ENCODE results near the gene ARMC9.
"Not testable (repeated sequence)": the region's sequence is repeated elsewhere in the genome, so short reads cannot be mapped to it uniquely, and the experiment has no call there.

ARMC9 gene

DNA sequence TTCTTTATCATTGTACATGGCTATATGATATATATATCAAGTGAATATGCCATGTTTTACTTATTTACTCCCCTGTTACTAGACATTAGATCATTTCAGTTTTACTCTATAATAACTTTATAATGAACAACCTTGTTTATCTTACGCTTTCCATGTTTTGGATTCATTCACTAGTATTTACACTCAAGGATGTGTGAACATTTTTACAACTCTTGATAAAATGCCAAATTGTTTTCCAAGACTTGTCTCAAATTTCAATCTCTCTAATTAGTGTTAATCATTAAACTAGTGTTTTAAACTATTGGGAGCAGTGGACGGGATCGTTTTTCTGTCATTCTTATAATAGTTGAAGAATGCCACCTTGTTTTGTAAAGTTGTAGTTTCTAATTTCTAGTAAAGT lies 145.6 kb downstream of the ARMC9 start:
- no peak for DNase-seq

DNA sequence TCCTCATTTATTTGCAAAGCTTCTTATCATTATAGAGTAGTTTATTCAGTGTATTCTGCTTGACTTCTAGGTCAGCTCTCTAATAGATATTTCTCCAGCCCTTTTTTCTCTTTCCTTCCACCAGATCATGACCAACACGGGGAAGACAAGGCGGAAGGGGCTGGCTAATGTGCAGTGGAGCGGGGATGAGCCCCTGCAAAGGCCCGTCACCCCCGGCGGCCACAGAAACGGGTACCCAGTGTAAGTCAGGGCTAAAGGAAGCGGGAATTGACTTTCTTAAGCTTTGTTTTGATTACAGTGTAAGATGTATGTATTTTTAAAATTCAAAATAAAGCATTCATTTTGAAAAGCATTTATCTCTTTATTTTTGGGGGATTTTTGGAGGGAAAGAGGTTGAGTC lies 146.4 kb downstream of the ARMC9 start:
- DNase-seq, result no peak

DNA sequence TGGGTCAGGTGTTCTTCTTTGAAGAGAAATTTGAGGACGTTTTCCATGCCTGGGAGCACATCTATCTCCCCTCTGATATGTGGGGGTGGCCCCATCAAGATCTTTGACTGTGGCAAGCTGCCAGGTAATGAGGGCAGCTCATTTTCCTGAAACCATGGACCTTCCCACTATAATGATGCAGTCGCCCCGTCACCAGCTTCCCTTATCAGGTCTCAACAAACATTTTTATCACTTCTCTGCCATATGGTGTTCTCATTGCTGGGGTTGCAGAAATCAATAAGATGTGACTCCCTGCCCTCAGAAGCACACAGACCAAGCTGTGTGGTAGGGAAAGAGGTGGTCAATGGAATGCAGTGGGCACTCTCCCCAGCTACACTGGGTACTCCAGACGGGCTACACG lies 148.7 kb downstream of the ARMC9 start:
- peak; percentile 80 for DNase-seq

DNA sequence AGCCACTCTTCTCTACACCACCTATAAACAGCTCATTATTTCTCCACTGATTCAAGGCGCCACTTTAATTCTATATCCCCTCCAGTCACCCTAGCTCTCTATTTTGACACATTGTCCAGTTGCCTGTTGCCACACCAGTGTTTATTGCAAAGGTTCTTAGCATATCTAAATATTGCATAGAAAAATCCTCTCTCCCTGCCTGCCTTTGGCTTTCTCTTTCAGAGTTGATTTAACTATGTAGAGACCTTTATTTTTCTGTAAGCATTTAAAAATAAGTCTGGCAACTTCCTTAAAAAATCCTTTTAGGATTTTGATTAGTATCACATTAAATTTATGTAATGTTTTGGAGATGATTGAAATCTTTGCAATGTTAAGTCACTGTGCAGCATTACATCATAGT lies 149.2 kb downstream of the ARMC9 start:
- DNase-seq, result no peak

DNA sequence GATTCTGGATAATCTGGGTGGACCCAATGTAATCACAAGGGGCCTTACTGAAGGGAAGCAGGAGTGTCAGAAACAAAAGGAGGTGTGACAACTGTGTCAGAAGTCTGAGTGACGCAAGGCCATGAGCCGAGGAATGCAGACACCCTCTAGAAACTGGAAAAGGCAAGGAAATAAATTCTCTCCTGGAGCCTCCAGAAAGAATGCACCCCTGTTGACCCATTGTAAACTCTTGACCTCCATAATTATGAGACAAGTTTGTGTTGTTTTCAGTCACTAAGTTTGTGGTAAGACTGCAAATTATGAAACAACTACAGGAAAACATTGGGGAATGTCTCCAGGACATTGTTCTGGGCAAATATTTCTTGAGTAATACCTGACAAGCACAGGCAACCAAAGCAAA lies 149.7 kb downstream of the ARMC9 start:
- no peak for DNase-seq

DNA sequence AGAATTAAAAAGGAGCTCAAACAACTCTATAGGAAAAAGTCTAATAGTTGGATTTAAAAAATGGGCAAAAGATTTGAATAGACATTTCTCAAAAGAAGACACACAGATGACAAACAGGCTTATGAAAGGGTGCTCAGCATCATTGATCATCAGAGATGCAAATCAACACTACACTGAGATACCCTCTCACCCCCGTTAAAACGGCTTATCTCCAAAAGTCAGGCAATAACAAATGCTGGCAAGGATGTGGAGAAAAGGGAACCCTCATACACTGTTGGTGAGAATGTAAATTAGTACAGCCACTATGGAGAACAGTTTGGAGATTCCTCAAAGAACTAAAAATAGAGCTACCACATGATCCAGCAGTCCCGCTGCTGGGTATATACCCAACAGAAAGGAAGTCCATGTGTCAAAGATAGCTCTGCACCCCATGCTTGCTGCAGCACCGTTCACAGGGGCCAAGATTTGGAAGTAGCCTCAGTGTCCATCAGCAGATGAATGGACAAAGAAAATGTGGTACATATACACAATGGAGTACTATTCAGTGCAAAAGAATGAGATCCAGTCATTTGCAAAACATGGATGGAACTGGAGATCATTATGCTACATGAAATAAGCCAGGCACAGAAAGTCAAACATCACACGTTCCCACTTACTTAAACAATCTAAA lies 150.4 kb downstream of the ARMC9 start:
- DNase-seq, result peak; percentile 32

DNA sequence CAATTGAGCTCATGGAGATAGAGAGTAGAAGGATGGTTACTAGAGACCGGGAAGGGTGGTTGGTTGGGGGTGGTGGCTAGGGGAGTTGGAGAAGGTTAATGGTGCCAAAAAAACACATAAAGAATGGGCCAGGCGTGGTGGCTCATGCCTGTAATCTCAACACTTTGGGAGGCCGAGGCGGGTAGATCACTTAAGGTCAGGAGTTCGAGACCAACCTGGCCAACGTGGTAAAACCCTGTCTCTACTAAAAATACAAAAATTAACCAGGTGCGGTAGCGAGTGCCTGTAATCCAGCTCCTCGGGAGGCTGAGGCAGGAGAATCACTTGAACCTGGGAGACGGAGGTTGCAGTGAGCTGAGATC lies 150.9 kb downstream of the ARMC9 start:
- DNase-seq, result not testable (repeated sequence)

DNA sequence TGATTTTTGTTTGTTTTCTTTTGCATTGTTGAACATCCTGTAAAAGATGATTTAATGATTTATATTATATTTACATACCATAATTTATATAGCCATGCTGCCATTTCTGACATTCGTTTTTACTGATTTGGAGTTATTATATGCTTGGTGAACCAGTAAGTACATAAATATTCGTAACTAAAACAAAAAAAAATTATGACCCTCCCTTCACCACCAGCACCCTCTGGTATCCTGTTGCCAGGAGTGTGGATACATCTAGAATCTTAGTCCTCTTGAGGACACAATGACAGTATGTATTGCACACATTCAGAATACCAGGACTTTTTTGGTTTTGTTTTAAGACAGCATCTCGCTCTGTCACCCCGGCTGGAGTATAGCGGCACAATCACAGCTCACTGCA lies 153.2 kb downstream of the ARMC9 start:
- DNase-seq, result no peak

DNA sequence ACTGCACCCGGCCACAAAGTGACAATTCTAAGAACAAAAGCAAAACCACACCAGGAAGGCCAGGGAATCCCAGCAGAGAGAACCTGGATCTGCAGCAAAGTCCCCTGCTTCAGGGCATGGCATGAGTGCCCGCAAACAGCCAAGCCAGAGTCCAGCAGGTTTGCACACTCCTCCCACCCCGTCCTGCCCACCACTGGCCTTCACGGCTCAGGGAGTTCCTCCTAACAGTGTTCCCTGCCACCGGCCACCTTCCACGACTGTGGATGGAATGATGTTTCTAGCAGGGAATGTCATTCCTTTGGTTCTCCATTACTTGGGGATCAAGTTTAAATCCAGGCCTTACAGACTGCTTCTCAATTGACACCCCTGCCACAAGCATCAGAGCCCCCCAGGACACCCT lies 155.0 kb downstream of the ARMC9 start:
- DNase-seq, result no peak

DNA sequence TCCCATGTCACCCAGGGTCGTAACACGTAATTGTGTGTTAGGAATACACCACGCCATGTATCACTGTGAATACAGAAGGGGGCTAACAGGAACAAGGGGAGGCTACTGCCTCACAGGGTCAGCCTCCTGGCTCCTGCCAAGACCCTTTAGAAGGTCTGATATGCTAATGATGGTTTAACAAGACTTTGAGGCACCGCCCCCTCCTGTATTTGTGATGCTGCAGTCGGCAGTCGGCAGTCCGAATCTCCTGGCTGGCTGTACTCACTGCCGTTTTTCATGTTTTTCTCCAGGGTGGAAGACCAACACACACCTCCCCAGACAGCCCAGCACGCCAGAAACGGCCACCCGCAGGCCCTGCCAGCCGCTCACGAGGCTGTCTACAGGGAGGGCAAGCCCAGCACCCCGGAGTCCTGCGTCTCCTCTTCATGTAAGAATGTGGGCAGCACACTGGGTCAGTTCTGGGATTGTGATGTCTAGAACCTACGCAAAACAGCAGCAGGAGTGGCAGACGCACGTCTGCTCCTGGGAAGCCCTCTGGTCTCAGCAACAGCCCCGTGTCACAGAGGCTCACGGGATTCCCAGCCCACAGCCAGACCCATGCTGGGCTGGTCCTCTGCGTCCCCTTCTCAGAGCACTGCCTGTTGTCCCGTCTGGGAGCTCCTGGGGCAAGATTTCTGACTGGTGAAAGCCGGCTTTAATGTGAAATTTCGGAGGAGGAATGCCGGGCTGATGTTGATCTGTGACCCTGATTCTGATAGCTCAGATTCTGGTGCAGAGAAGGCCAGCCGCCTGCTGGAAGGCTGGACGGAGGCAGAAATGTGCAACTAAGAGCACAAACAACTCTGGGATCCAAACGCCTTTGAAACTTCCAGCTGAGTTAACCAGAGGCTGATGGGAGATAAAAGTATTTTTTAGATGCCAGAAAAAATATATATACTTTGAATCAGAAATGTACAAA lies 157.4 kb downstream of the ARMC9 start:
- DNase-seq, result no peak

DNA sequence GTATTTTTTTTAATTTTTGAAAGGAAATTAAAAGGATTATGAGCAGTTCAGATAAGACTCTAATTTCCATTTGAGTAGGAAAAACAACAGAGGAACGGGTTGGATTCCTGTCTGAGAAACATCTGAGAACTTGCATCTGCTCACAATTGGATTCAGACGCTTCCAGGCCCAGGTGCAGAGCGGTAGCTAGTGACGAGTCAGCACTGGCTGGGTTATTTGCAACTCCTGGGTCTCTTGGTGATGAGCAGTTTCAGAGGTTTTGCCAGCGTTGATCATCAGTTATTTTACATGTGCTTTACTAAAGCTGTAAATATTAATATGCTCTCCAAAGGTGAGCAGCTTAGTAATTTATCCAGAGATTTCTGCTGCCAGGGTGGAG lies 158.0 kb downstream of the ARMC9 start:
- DNase-seq, result no peak

DNA sequence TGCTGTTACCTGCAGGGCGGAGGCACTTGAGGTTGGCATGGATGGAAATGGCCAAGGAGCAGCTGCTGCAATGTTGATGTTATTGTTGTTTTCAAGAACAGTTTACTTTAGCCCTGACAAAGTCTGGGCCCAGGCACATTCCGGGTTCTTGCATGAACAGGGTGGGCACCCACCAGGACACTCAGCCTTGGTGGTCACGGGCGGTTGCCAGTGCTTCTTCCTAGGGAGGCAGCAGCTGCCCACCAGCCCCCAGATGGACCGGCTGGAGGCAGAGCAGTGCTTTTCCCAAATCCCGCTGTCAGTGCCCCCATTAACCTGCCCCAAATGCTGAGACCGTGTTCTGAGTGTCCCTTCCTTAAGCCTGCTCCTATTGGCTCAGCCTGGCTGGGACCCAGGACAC lies 158.6 kb downstream of the ARMC9 start:
- DNase-seq, result no peak

DNA sequence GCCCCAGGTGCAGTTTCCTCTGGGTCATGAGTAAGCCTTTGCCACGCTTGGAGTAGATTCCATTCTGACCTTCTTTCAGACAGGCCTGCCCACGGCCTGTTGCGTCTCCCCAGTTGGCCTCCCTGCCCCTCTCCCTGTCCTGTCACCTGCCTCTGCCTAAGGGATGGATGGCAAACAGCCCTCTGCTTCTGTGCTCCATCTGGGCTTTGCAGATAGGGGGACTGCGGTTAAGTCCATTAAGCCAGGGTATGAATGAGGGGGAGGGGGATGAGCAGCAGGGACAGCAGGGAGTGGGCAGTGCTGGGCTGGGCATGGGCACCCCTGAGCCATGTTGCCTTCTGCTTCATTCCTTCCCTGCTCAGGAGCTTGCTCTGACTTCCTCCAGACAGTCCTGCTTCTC lies 159.5 kb downstream of the ARMC9 start:
- DNase-seq, result no peak

DNA sequence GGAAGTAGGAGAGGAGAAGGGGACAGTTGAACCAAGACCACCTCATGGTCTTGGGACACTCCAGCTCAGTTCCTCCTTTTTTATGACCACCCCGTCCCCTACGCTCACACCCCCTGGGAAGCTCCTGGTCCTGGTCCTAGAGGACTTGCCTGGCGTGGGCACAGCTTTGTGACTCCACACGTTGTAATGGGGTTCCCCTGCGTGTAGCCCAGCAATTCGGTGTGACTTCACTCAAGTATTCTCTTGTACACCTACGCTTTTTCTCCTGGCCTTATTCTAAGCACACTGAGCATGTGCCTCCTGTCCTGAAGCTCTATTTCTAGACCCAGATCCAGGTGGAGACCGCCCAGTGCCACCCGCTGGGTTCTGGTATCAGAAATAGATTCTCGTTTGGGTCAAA lies 161.0 kb downstream of the ARMC9 start:
- DNase-seq, result no peak

DNA sequence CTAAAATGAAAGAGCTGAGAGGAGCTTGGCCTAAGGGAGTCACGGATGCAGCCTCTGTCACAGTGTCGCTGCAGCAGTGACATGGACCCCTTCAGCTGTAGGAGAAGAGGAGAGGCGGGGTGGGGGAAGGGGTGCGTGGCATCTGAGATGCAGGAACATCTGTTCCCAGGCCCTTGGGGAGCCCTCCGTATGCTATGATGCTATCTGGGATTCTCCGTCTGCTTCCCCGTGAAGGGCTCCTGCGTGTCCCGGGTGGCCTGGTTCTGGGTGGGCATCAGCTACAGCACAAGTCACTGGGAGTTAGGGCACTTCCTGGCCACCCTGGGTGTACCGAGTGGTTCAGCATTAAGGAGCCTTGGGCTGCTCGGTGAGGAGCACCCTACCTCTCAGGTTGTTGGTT lies 161.5 kb downstream of the ARMC9 start:
- no peak for DNase-seq

DNA sequence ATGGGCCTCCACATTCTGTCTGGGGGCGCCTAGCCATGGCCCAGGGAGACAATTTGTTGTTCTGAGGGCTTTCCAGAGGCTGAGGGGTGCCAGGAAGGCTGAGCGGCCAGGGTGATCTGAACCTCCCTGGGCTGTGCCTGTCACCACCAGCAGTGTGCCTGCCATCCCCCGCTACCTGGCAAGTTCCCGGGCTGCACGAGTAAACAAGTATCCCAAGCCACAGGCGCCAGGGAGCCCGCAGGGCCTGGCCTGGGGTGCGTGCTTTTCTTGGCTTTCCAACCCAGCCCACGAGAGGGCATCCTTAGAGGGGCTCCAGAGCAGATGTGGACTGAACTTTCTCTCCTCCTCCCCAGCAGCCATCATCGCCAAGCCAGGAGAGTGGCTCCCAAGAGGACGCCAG lies 162.0 kb downstream of the ARMC9 start:
- DNase-seq, result no peak

DNA sequence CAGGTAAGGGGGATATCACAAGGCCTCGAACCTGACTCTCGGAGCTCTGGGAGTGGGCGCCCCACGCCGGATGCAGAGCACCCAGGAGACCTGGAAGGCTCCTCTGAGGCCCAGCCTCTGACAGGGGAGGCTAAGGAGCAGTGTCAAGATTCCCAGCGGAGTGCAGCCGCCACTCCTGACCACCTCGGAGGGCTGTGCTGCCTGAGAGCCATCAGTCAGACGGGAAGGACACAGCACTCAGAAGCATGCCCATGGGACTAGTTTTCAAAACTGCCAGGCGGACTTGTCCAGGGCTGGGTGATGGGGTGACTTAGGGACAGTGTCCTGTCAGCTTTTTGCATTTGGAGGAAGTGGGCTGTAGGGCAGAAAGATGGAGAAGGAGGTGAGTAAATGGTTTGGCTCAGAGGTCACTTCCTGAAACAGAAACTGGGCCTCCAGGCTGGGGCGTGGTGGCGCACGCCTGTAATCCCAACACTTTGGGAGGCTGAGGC lies 162.5 kb downstream of the ARMC9 start:
- DNase-seq, result peak; percentile 21

DNA sequence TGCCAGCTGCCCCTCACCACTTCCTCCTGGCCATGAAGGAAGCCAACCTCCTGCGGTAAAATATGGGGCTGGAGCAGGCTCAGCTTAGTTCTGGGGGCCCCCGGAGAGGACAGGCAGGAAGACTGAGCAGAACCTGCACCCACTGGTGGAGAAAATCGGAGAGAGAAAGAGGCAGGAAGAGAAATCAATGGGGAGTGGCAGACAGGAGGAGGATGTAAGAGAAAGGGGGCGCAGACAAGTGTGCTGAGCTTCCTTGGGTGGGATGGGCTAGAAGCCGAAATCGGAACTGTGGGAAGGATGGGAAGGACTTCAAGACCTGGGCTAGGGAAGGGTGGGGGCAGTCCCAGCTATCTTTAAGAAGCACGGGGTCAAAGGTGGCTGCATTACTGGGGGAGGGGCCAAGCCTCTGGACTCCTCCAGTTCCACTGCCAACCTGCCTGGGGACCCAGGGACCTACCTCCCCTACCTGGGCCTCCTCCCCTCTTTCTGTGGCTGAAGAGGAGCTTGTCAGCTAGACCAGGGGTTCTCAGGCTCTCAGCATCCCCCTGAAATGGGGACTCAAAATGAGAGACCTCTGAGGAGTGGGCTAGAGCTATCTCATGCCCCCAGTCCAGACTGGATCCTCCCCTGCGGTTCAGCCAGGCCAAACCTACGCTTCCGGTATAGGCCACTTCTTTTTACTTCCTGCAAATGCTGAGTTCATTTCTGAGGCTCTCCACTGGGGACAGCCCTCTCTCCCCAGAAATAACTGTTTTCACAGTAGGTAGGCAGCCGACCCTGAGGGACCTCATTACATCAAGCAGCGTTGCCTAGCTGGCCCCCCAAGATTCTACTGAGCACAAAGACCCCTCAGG lies 163.5 kb downstream of the ARMC9 start:
- peak; percentile 94 for DNase-seq

DNA sequence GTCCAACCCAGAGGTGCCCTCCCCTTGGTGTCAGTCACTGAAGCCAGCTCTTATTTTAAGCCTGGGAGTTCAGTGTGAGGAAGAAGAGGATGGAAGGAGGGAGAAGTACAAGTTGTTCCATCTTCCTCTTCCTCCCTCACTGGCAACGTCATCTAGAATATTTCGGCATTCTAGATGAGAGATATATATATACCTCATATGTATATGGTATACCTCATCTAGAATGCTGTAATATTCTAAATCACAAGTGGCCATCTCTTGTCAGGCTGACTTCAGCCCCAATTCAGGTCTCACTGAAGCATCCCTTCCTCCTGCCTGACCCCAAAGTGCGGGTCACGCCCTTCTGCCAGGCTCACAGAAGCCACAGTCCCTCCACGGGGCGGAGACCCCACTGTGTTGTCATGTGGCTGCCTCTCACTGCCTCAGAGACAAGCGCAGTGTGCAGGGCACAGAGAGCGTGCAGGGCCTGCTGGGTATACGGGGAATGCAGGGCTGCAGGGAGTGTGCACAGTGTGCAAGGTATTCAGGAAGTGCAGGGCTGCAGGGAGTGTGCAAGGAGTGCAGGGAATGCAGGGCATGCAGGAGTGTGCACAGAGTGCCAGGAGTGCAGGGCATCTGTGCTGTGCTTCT lies 164.2 kb downstream of the ARMC9 start:
- peak; percentile 54 for DNase-seq

DNA sequence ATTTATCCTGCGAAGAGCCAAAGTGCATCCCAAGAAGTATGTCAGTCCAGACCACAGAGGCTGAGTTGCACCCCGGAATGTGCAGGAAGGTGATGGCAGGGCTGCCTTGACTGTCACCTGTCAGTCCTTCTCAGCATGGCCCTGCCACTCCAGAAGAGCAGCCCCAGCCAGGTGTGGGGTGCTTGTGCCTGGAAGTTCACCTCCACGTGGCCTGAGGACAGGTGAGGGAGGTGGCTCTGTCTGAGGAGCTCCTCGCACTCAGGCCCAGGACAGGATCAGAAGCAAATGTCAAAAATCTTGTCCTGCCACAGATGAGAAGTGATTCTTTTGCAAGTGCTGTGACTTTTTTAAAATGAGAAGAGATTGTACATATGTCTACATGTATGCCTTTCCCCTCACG lies 165.6 kb downstream of the ARMC9 start:
- no peak for DNase-seq

DNA sequence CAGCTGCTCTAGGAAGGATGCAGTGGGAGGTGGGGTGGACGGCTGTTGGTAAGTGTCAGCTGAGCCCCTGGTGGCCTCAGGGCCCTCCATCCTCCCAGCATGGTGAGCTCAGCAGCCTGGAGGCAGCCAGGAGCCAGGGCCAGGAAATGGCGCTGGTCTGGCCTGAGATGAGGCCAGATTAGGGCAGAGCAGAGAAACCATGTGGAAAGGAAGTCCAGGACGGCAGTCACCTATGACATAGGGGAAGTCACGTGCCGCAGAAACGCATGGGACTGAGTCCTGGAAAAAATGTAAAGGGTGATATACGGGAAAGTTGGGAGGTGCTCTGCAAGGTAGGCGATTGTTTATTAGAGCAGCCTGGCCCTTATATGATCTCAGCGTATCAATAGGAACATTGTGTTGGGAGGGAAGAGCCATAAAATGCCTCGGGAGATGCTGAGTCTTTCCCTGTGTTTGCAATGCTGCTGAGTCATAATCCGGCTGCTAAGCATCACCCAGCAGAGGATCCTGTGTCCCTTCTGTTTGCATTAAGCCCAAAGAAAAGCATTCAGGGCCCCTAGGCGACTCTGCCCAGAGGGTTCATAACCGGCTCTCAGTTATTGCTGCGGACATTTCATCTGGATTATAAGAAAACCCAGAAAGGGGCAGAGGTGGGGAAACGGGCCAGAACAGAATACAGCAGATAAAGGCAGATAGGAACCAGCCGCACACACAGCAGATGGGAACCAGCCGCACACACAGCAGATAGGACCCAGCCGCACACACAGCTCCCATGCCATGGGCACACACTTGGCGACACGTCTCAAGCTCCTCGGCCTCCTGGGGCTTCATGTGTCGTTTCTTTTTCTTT lies 166.8 kb downstream of the ARMC9 start:
- peak; percentile 40 for DNase-seq

DNA sequence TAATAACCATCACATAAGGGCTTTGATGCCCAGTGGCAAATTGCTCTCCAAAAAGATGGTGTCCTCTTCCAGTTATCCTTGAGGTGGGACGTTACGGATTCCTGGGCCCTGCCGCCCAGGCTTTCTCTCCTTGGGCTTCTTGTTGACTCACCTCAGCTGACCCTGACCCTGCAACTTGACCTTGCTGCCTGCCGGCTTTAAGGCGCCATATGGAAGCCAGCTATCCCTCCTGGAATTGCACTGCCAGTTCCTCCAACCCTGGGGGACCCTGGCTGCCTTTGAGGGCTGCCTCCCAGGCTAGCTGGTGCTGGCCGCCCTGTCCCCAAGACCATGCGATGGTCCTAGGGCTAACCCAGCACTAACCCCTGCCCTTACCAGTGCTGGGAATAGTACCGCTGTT lies 168.7 kb downstream of the ARMC9 start:
- DNase-seq, result no peak

All from hematopoietic multipotent progenitor cell treated with erythropoietin and hydrocortisone succinate and interleukin-3 and kit ligand, for 4 days (in vitro differentiated cells).